Embryonic facial prominence (tissue), 1 donor: ENCODE results near the gene ELANE.
"Not testable (repeated sequence)": the region's sequence is repeated elsewhere in the genome, so short reads cannot be mapped to it uniquely, and the experiment has no call there.

Experiments used
- DNase-seq: peaks from one replicate; pipeline ENCODE4 v3.0.0-alpha.2; 2016; ENCODE audit errors: extremely low spot score

The ELANE gene

GRCh38 chr19:862581-863314, 10.6 kb downstream of the ELANE start:
- DNase-seq = no peak

GRCh38 chr19:863315-863620, 11.2 kb downstream of the ELANE start:
- no peak for DNase-seq

- DNase-seq = no peak
Observed at GRCh38 chr19:866769-867300, 14.7 kb downstream of the ELANE start.

GRCh38 chr19:867301-867793, 15.2 kb downstream of the ELANE start:
- DNase-seq = no peak

- no peak for DNase-seq
Observed at GRCh38 chr19:867855-868457, 15.9 kb downstream of the ELANE start.

- DNase-seq = no peak
Observed at GRCh38 chr19:868458-869244, 16.5 kb downstream of the ELANE start.

- no peak for DNase-seq
Observed at GRCh38 chr19:869245-870177, 17.4 kb downstream of the ELANE start.

- no peak for DNase-seq
Observed at GRCh38 chr19:870314-870713, 18.2 kb downstream of the ELANE start.

GRCh38 chr19:870963-871401, 18.9 kb downstream of the ELANE start:
- no peak for DNase-seq

- DNase-seq = no peak
Observed at GRCh38 chr19:871446-872265, 19.6 kb downstream of the ELANE start.

- no peak for DNase-seq
Observed at GRCh38 chr19:872266-872951, 20.3 kb downstream of the ELANE start.

- no peak for DNase-seq
Observed at GRCh38 chr19:873084-873483, 21.0 kb downstream of the ELANE start.

GRCh38 chr19:873561-874041, 21.5 kb downstream of the ELANE start:
- DNase-seq = no peak

- no peak for DNase-seq
Observed at GRCh38 chr19:875265-875879, 23.3 kb downstream of the ELANE start.

- DNase-seq = no peak
Observed at GRCh38 chr19:876089-876488, 24.0 kb downstream of the ELANE start.

GRCh38 chr19:876780-877314, 24.7 kb downstream of the ELANE start:
- no peak for DNase-seq

GRCh38 chr19:877992-878660, 26.0 kb downstream of the ELANE start:
- not testable (repeated sequence) for DNase-seq
